Regular cardiac myocyte (primary cell): ENCODE measurements around the gene OR2T5. TPM values are rescaled to one million over a fixed set of nuclear protein-coding genes. Genes with fewer than 3 reads are reported as not detected.

ENCODE experiments used
- total RNA-seq: library from RNA; depleted of rRNA; stranded (reverse); fragments of >200 nt; gene quantifications from 2 replicates; pipeline ENCODE4 v1.2.3, GENCODE V29; 2014

Gene OR2T5, protein sequence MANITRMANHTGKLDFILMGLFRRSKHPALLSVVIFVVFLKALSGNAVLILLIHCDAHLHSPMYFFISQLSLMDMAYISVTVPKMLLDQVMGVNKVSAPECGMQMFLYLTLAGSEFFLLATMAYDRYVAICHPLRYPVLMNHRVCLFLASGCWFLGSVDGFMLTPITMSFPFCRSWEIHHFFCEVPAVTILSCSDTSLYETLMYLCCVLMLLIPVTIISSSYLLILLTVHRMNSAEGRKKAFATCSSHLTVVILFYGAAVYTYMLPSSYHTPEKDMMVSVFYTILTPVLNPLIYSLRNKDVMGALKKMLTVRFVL
- total RNA-seq, result not detected in 2 replicates

DNA sequence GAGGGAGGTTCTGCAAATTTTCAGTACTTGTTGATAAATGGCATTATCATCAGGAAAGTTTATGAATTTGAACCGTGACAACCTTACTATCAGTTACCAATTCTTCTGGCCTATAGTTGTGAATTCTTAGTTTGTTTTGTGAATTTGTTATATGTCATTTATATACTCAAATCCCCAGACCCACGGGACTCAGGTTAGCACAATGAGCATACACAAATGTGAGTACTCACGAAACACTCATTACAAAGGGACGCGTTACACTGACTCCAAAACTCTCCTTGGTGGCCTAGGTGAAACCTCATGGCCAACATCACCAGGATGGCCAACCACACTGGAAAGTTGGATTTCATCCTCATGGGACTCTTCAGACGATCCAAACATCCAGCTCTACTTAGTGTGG, at the start of gene OR2T5:
TSS of gene OR2T5 (plus strand) at position 301 of the 400 bp plus-strand sequence. CDS start at position 301, 0 bp downstream.

DNA sequence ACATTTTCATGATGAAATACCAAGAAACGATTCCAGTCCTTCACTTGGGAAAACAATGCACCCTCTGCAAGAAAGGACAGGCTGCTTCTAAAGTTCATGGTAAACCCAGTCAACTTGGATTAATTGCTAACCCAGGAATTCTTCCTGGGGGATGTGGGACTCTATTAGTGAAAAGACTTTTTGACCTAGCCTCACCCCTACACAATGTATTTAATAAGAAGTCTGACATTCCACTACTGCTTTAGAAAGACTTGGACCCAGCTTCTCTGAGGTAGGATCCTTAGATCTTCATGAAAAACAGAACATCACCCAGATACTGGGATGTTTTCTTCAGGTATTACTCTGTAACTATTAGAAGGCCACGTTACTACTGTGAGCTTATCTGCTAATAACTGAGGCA, 43.0 kb upstream of the OR2T5 start, which contains the start of gene OR2T2:
TSS of gene OR2T2 (plus strand) at position 239 of the 400 bp plus-strand sequence. CDS start 7,161 bp downstream, outside the sequence.

DNA sequence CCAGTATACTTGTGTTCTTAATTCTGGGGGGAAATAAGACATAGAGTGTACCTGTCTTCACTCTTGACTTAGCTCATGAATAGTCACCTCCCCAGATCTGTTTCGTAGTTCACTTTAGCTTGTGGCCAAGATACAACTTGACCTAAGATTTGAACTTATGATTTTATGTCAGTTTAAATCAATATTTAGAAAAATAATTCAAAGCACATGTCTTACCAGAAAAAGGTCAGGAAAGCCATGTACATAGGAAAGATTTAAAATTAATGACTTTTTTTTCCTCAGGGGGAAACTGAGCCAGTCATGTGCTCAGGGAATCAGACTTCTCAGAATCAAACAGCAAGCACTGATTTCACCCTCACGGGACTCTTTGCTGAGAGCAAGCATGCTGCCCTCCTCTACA, 15.3 kb upstream of the OR2T5 start, which contains the start of gene OR2T3:
TSS of gene OR2T3 (plus strand) at position 301 of the 400 bp plus-strand sequence. CDS start at position 301, 0 bp downstream.

DNA sequence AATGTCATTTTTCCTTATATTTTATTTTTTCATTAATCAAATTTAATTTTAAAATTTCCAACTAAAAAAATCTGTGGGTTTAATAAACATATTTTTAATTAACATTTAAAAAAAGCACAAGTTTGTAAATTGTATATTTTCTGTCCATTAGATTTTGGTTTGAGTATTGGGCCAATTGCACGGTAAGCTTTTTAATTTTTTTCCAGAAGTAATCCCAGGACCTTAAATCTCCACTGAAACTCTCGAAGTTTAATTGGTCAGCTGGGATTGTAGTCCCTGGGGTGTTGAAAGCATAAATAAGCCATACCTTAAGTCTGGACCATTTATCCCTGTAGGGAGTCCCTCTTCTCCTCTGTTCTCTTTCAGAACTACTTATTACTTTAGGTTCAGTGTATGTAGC, 19.4 kb downstream of the OR2T5 start, which contains the start of gene OR2G6:
TSS of gene OR2G6 (plus strand) at position 301 of the 400 bp plus-strand sequence. CDS start 13,574 bp downstream, outside the sequence.

Other genes starting within 250 kb of the OR2T5 start
- gene OR2T33, start 210.6 kb upstream of the OR2T5 start, total RNA-seq, result not detected in 2 replicates
- gene OR2T12, start 185.2 kb upstream of the OR2T5 start, total RNA-seq, result not detected in 2 replicates
- not detected in 2 replicates for gene OR2M7, start 164.0 kb upstream of the OR2T5 start, total RNA-seq
- not detected in 2 replicates for gene OR14C36, start 139.8 kb upstream of the OR2T5 start, total RNA-seq
- gene OR2T4, start 126.9 kb upstream of the OR2T5 start, total RNA-seq, result not detected in 2 replicates
- gene OR2T6, start 112.8 kb upstream of the OR2T5 start, total RNA-seq, result not detected in 2 replicates
- not detected in 2 replicates for gene OR2T1, start 85.5 kb upstream of the OR2T5 start, total RNA-seq
- not detected in 2 replicates for gene OR2T2, start 43.0 kb upstream of the OR2T5 start, total RNA-seq
- not detected in 2 replicates for gene OR2T3, start 15.2 kb upstream of the OR2T5 start, total RNA-seq
- gene OR2G6, start 19.5 kb downstream of the OR2T5 start, total RNA-seq, result not detected in 2 replicates
- gene OR2T29, start 74.2 kb downstream of the OR2T5 start, total RNA-seq, result not detected in 2 replicates
- gene OR2T34, start 86.2 kb downstream of the OR2T5 start, total RNA-seq, result not detected in 2 replicates
- gene OR2T10, start 109.1 kb downstream of the OR2T5 start, total RNA-seq, result not detected in 2 replicates
- not detected in 2 replicates for gene OR2T11, start 146.5 kb downstream of the OR2T5 start, total RNA-seq
- not detected in 2 replicates for gene OR2T35, start 156.7 kb downstream of the OR2T5 start, total RNA-seq
- not detected in 2 replicates for gene OR2T27, start 166.9 kb downstream of the OR2T5 start, total RNA-seq
- gene OR14I1, start 214.2 kb downstream of the OR2T5 start, total RNA-seq, result not detected in 2 replicates